ENCODE measurements around the gene RPL22.
A peak's percentile ranks its signal among the peaks of the same experiment; 100 is the strongest.

Gene RPL22

GRCh38 chr1:6209661-6210580, 10.5 kb upstream of the RPL22 start:
- no peak for TF ChIP-seq BACH2 (CRISPR knock-in tag; IDR thresholded peaks at IDR 0.05; ENCODE audit: borderline replicate concordance)
- TF ChIP-seq TOX (CRISPR knock-in tag; IDR thresholded peaks at IDR 0.05; ENCODE audit: borderline replicate concordance) = no peak
- TF ChIP-seq ISL1 (CRISPR knock-in tag; IDR thresholded peaks at IDR 0.05) = no peak
- TF ChIP-seq TCF4 (CRISPR knock-in tag; IDR thresholded peaks at IDR 0.05; ENCODE audit: borderline replicate concordance) = no peak
- TF ChIP-seq CSRNP3 (CRISPR knock-in tag; IDR thresholded peaks at IDR 0.05) = no peak
- ATAC-seq = peak; percentile 35

DNA sequence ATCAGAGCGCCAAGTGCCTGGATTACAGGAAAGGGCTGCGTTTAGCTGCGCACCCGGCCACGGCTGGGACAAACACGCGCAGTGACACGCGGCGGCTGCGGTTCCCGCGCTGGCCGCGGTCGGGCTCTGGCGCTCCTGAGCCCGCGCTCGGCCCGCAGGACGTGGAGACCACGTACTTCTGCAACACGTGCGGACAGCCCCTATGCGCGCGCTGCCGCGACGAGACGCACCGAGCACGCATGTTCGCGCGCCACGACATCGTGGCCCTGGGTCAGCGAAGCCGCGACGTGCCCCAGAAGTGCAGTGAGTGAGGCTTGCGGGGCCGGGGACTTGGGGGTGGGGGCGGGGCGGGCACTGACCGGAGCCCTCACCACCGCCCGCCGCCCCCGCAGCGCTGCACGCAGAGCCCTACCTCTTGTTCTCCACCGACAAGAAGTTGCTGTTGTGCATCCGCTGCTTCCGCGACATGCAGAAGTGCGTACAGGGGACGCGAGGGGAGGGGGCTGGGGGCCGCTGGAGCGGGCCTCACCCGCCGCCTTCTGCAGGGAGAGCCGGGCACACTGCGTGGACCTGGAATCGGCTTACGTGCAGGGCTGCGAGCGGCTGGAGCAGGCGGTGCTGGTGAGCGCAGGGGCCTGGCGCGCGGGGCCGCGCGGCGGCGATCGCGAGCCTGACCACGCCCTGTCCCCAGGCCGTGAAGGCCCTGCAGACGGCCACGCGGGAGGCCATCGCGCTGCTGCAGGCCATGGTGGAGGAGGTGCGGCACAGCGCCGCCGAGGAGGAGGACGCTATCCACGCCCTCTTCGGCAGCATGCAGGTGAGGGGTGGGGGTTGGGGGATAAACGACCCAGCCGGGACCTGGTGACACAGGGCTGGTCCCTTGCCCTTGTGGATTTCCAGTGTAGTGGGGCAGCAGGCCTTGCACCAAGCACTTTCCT, 9.6 kb upstream of the RPL22 start:
- peak; percentile 95 for ATAC-seq

DNA sequence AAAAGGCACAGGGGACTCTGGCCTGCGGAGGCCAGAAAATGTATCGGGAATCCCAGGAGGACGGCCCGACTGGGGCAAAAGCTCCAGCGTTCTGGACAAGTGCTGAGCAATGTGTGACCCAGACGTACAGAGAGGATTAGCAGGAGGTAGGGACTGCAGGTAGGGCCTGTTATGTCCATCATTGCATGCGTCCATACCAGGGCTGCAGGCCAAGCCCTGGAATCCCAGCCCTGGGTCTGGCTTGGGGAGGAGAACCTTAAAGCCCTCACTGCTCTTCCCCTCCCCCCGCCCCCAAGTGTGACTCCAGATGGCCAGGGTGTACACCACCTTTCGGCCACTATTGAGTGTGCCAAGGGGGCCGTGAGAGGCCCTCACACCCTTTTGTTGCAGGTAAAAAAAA, 8.5 kb upstream of the RPL22 start:
- no peak for ATAC-seq
- no peak for TF ChIP-seq POU6F1 (CRISPR knock-in tag; IDR thresholded peaks at IDR 0.05; ENCODE audit: borderline replicate concordance, low read depth)
- no peak for TF ChIP-seq ZC3H10 (CRISPR knock-in tag; IDR thresholded peaks at IDR 0.05)
- no peak for TF ChIP-seq TOX (CRISPR knock-in tag; IDR thresholded peaks at IDR 0.05; ENCODE audit: borderline replicate concordance)
- no peak for TF ChIP-seq ZFP30 (CRISPR knock-in tag; IDR thresholded peaks at IDR 0.05)
- TF ChIP-seq SNAI2 (CRISPR knock-in tag; IDR thresholded peaks at IDR 0.05) = no peak
- no peak for TF ChIP-seq PPARA (CRISPR knock-in tag; IDR thresholded peaks at IDR 0.05; ENCODE audit: borderline replicate concordance)
- TF ChIP-seq CSRNP3 (CRISPR knock-in tag; IDR thresholded peaks at IDR 0.05) = no peak
- no peak for TF ChIP-seq BACH2 (CRISPR knock-in tag; IDR thresholded peaks at IDR 0.05; ENCODE audit: borderline replicate concordance)
- TF ChIP-seq PATZ1 (CRISPR knock-in tag; IDR thresholded peaks at IDR 0.05; ENCODE audit: borderline replicate concordance) = no peak
- no peak for TF ChIP-seq TCF4 (CRISPR knock-in tag; IDR thresholded peaks at IDR 0.05; ENCODE audit: borderline replicate concordance)
- TF ChIP-seq RARB (CRISPR knock-in tag; IDR thresholded peaks at IDR 0.05) = no peak
- TF ChIP-seq ZFP3 (CRISPR knock-in tag; IDR thresholded peaks at IDR 0.05) = no peak

More for the DNA sequence above, 9.6 kb upstream of the RPL22 start:
- TF ChIP-seq TCF4 (CRISPR knock-in tag; IDR thresholded peaks at IDR 0.05; ENCODE audit: borderline replicate concordance) = no peak
- 0 out of 2 replicates have a peak, but pooled peaks have one; percentile 22 for TF ChIP-seq ARNTL (CRISPR knock-in tag; IDR thresholded peaks at IDR 0.05; ENCODE audit: borderline replicate concordance, low read depth)
- no peak for TF ChIP-seq ZFP30 (CRISPR knock-in tag; IDR thresholded peaks at IDR 0.05)
- TF ChIP-seq PPARA (CRISPR knock-in tag; IDR thresholded peaks at IDR 0.05; ENCODE audit: borderline replicate concordance) = no peak

DNA sequence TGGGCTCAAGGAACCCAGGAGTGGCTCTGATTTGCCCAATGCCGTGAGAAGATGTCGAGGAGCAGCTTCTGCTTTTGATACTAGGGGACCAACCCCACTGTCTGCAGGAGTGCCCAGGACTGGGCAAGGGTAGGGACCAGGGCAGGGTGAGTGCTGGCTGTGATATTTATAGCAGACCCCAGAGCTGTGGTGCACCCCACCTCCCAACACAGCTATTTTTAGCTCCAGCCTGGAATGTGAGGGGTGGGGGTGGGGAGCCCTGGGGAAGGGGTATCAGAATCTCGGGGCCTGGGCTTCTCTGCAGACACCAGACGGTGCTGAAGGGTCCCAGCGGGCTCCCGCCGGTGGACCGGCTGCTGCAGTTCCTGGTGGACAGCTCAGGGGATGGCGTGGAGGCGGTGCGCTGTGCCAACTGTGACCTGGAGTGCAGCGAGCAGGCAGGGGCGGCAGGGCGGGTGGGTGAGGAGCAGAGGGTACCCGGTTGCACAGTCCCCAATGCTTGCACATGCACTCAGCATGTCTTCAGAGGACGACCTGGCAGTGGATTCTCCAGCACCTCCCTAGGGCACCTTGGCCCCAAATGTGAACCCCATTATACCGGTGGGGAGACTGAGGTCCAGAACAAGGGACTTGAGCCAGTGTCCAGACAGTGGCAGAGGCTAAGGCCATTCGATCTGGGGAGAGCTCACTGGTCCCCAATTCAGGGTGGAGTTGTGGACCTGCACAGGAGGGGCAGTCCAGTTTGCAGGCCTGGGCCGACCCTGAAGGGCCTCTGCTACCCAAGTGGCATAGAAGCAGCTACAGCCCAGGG, 7.9 kb upstream of the RPL22 start:
- TF ChIP-seq PPARA (CRISPR knock-in tag; IDR thresholded peaks at IDR 0.05; ENCODE audit: borderline replicate concordance) (no peak), ARNTL (CRISPR knock-in tag; IDR thresholded peaks at IDR 0.05; ENCODE audit: borderline replicate concordance, low read depth) (no peak), ZNF70 (CRISPR knock-in tag; IDR thresholded peaks at IDR 0.05) (no peak), ZFP3 (CRISPR knock-in tag; IDR thresholded peaks at IDR 0.05) (no peak), OSR1 (CRISPR knock-in tag; IDR thresholded peaks at IDR 0.05) (no peak), ZNF565 (CRISPR knock-in tag; conservative IDR thresholded peaks at IDR 0.05; ENCODE audit: low read depth) (no peak), ESRRG (CRISPR knock-in tag; IDR thresholded peaks at IDR 0.05) (no peak)
- no peak for ATAC-seq
